CD4-positive, alpha-beta T cell (primary cell): ENCODE results near the gene PFN1. TPM values are rescaled to one million over a fixed set of nuclear protein-coding genes. Genes with fewer than 3 reads are reported as not detected.
A peak's percentile ranks its signal among the peaks of the same experiment; 100 is the strongest.

Experiments used
- ATAC-seq: fragments of 200-7000 bp; cut with Tn5 transposase; one replicate; pipeline ENCODE4 v1.10.0; 2022; ENCODE audit warnings: mild to moderate bottlenecking; ENCODE audit not compliant: poor library complexity
- CTCF ChIA-PET: fragments of 350-600 bp; sonication (Branson Sonifier 250); formaldehyde crosslinking; loops from one replicate; lab custom pipeline; 2021; ENCODE audit warnings: antibody characterized with exemption, inconsistent platforms; lab: Charles Lee
- POLR2A ChIA-PET: fragments of 350-600 bp; sonication (Branson Sonifier 250); formaldehyde crosslinking; loops from one replicate; lab custom pipeline; 2021; ENCODE audit warnings: antibody characterized with exemption, inconsistent platforms; lab: Charles Lee
- DNase-seq, 14 experiments: peaks; one replicate each; pipeline ENCODE4 v3.0.0-alpha.2; 2013 to 2020; ENCODE audit warnings: mixed read lengths in 2 of 14
- H3K27ac ChIP-seq, 2 donors: one replicate each; pipeline versions ENCODE4 v1.5.1 to v1.7.0; 2013; ENCODE audit warnings: low read length in 2 of 2, low read depth in 1 of 2, mild to moderate bottlenecking in 1 of 2
- H3K27me3 ChIP-seq, 2 experiments: 1 replicate in 1 of 2; 2 replicates in 1 of 2; pipeline versions ENCODE4 v1.6.1 to v1.7.0; 2013; ENCODE audit warnings: low read length in 2 of 2, control low read depth in 1 of 2, mild to moderate bottlenecking in 1 of 2, moderate library complexity in 1 of 2; ENCODE audit not compliant: insufficient read depth in 2 of 2, control insufficient read depth in 1 of 2
- H3K36me3 ChIP-seq: one replicate; pipeline ENCODE4 v1.6.1; 2013; ENCODE audit warnings: low read length, control low read depth; ENCODE audit not compliant: insufficient read depth
- H3K4me1 ChIP-seq: one replicate; pipeline ENCODE4 v1.6.1; 2013; ENCODE audit warnings: low read length, control low read depth; ENCODE audit not compliant: insufficient read depth
- H3K4me3 ChIP-seq: one replicate; pipeline ENCODE4 v1.5.1; 2013; ENCODE audit warnings: mild to moderate bottlenecking, low read length, moderate library complexity
- H3K9me3 ChIP-seq, 2 experiments: 1 replicate in 1 of 2; 2 replicates in 1 of 2; pipeline versions ENCODE4 v1.6.1 to v1.7.0; 2013; ENCODE audit warnings: low read length in 2 of 2, mild to moderate bottlenecking in 2 of 2, control low read depth in 1 of 2, moderate library complexity in 1 of 2; ENCODE audit not compliant: control insufficient read depth in 1 of 2, insufficient read depth in 1 of 2
- H3K27ac Mint-ChIP-seq: one replicate; pipeline ENCODE4 v1.8.0; 2020; ENCODE audit warnings: mixed read lengths
- H3K27me3 Mint-ChIP-seq: one replicate; pipeline ENCODE4 v1.8.0; 2021; ENCODE audit warnings: mixed read lengths
- H3K36me3 Mint-ChIP-seq: one replicate; pipeline ENCODE4 v1.8.0; 2021; ENCODE audit warnings: low read depth, mixed read lengths
- H3K4me1 Mint-ChIP-seq: one replicate; pipeline ENCODE4 v1.8.0; 2021; ENCODE audit warnings: low read depth, mixed read lengths
- H3K4me3 Mint-ChIP-seq: one replicate; pipeline ENCODE4 v1.8.0; 2020; ENCODE audit warnings: mild to moderate bottlenecking, mixed read lengths
- H3K9me3 Mint-ChIP-seq: one replicate; pipeline ENCODE4 v1.8.0; 2020; ENCODE audit warnings: mixed read lengths
- CTCF ChIP-seq: fragments of 200-600 bp; IDR thresholded peaks from one replicate; pipeline ENCODE4 v1.8.0; 2022; ENCODE audit warnings: antibody characterized with exemption, mild to moderate bottlenecking
- intact Hi-C, 2 experiments: fragments of 100-400 bp; cut with DNase I in 1 of 2; cut with micrococcal nuclease in 1 of 2; formaldehyde crosslinking; loops; one replicate each; pipeline versions ENCODE4 v1.15.1 to v1.9.0; 2023 to 2025; cut with DNase I, micrococcal nuclease
- total RNA-seq, 174 experiments: library from RNA in 2 of 174; stranded (reverse) in 2 of 174; gene quantifications; one replicate each; pipeline ENCODE4 v1.2.3 and lab custom pipeline; 2021 to 2026

PFN1 gene
- total RNA-seq, 2 experiments from 2014 or later: 349 to 362 TPM

- no peak for ATAC-seq
- Histone ChIP-seq H3K27ac (peak overlapping the region; percentile 87), H3K4me3 (peak overlapping the region; percentile 84), H3K9me3 (no peaks in the 10 kb centered on the region), H3K27me3 (no peaks in the 10 kb centered on the region), H3K4me1 (peaks cover 38% of the 10 kb centered on the region), H3K36me3 (peaks cover 37% of the 10 kb centered on the region)
- no peaks in the 10 kb centered on the region for H3K9me3 Mint-ChIP-seq
- no peak overlapping the region for H3K27ac Mint-ChIP-seq
- POLR2A ChIA-PET: interaction anchor here (2.7 to 9.8 kb wide), 7 partner anchors 11 to 60 kb away, joined by 8 to 350 read pairs (median 27); partner anchors contain the start of genes CAMTA2, ENO3, PFN1 and RNF167
- intact Hi-C loops: loop anchor here in 1 of 2 experiments (10.0 kb wide), 2 partner anchors 174 to 604 kb away; partner anchors contain the start of genes PSMB6 and UBE2G1
- CTCF ChIA-PET: interaction anchor here (2.4 to 3.3 kb wide), 3 partner anchors 18 to 60 kb away, joined by 9 to 21 read pairs (median 12); partner anchors contain the start of gene CAMTA2
- peak in 3 of 14 experiments; percentile 14 to 56 (median 41) for DNase-seq
- H3K36me3 Mint-ChIP-seq: peaks cover 43% of the 10 kb centered on the region
- H3K4me3 Mint-ChIP-seq: peak overlapping the region; percentile 78
- peaks cover 13% of the 10 kb centered on the region for H3K4me1 Mint-ChIP-seq
- TF ChIP-seq CTCF: no peak
- H3K27me3 Mint-ChIP-seq: no peaks in the 10 kb centered on the region
Observed at GRCh38 chr17:4969047-4969550, 20.8 kb upstream of the PFN1 start.

- Histone ChIP-seq H3K4me3 (peak overlapping the region; percentile 84), H3K27me3 (no peaks in the 10 kb centered on the region), H3K36me3 (peaks cover 31% of the 10 kb centered on the region), H3K4me1 (peaks cover 38% of the 10 kb centered on the region), H3K27ac (peak overlapping the region; percentile 87), H3K9me3 (no peaks in the 10 kb centered on the region)
- H3K4me3 Mint-ChIP-seq: peak overlapping the region; percentile 78
- intact Hi-C loops: loop anchor here (1.0 to 10.0 kb wide), 5 partner anchors 29 to 604 kb away; partner anchors contain the start of genes CHRNE (in 1 of the 2), INCA1 (in 1 of the 2), KIF1C (in 1 of the 2) and PSMB6 (in 1 of the 2)
- ChIA-PET POLR2A (interaction anchor here (2.5 to 9.8 kb wide), 10 partner anchors 11 to 80 kb away, joined by 8 to 350 read pairs (median 33); partner anchors contain the start of genes C17orf107, CAMTA2, CHRNE and ENO3), CTCF (interaction anchor here (0.9 to 3.3 kb wide), 7 partner anchors 15 to 95 kb away, joined by 3 to 21 read pairs (median 7); partner anchors contain the start of genes CAMTA2, CHRNE, PFN1 and RNF167)
- H3K27me3 Mint-ChIP-seq: no peaks in the 10 kb centered on the region
- H3K9me3 Mint-ChIP-seq: no peaks in the 10 kb centered on the region
- peaks cover 39% of the 10 kb centered on the region for H3K36me3 Mint-ChIP-seq
- H3K27ac Mint-ChIP-seq: no peak overlapping the region
- DNase-seq: no peak
- H3K4me1 Mint-ChIP-seq: peaks cover 13% of the 10 kb centered on the region
- ATAC-seq: no peak
- TF ChIP-seq CTCF: no peak
Observed at GRCh38 chr17:4968486-4969046, 20.2 kb upstream of the PFN1 start.
